ENCODE results near the gene ATP1B2.

ATP1B2 gene

DNA sequence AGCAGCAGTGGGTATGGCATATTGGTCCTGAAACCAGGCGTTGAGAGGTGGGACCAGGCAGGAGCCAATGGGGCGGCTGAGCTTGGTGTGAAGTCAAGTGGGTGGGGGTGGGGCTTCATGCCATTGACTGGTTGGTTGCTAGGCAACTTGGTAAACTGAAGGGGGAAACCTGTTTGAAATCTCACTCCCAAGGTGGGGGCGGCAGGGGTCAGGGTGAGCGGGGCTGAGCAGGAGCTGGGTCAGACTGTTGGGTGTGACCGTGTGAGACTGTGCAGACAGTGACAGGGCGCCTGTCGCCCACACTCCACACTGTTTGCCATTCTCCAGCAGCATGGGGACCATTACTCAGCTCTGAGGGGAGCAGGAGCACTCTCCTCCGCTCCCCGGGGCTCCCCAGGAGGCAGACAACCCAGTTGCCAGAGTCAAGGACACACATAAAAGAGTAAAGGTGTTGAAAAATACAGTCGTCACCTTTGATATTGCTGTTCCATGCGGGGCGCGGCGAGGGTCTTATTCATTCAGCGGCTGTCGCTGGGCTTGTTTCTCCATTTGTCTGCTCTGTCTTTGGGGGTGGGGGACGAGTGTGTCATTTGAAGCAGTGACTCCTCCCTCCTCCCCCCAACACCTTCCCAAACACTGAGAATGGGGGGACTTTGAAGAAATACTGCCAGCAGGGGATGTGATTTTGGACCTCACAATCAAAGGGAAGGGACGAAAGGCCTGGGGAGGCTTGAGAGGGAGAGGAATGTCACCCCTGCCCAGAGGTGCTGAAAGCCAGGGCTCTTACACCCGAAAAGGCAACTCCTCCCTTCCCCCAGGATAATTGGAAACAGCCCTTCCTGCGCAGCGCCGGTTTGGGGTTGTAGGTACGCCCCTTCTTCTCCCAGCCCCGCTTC, 53.1 kb downstream of the ATP1B2 start:
- TF ChIP-seq CTCF (conservative IDR thresholded peaks at IDR 0.05; ENCODE audit: control insufficient read depth, insufficient read depth, low read depth, low read length) = no peak
- peak; percentile 54 for DNase-seq (ENCODE audit: low read depth)
- peak overlapping the region; percentile 46 for H3K4me3 ChIP-seq (ENCODE audit: control insufficient read depth, low read depth, low read length)

- peak within 1 kb of the TSS; percentile 46 for H3K4me3 ChIP-seq (ENCODE audit: control insufficient read depth, low read depth, low read length)
- DNase-seq (ENCODE audit: low read depth) = no peak
- no peak for TF ChIP-seq CTCF (conservative IDR thresholded peaks at IDR 0.05; ENCODE audit: control insufficient read depth, insufficient read depth, low read depth, low read length)
Observed at GRCh38 chr17:7704601-7705268, 54.0 kb downstream of the ATP1B2 start, which contains the start of gene EFNB3. Gene EFNB3, plus strand, starts transcription at chr17:7705202. Its CDS starts 397 bp downstream, at chr17:7705599.

- no peak for TF ChIP-seq CTCF (conservative IDR thresholded peaks at IDR 0.05; ENCODE audit: control insufficient read depth, insufficient read depth, low read depth, low read length)
- DNase-seq (ENCODE audit: low read depth) = no peak
- peak overlapping the region; percentile 19 for H3K4me3 ChIP-seq (ENCODE audit: control insufficient read depth, low read depth, low read length)
Observed at GRCh38 chr17:7705269-7706255, 54.8 kb downstream of the ATP1B2 start.

DNA sequence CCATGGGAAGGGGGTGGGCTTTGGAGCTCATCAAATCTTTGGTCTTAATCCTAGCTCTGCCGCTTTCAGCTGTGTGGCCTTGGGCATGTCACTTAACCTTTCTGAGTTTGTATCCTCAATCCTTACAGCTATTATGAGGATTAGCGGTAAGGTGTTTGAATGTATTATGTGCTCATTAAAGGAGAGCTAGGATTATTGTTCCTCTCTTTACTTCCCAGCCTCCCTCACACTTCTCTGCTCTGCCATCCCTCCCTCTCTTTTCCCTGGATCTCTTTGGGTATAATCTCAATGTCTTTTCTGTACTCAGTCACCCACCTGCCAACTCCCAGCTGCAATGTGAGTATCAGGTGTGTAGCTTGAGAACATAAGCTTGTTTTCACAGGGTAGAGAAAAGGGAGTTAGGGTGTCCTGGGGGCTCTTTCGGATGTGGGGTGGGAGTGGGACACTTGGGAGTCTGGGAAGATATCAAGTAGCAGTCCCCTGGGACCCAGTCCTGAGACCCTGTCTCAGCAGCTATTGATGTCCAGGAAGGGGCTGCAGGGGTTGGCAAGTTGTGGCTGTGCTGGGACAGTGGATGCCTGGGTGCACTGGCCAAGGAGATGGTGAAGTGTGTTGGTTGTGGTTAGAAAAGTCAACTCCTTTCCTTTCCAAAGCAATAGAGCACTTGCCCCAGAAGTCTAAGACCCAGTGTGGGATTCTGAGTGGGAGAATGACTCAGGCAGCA, 56.1 kb downstream of the ATP1B2 start:
- no peak for TF ChIP-seq CTCF (conservative IDR thresholded peaks at IDR 0.05; ENCODE audit: control insufficient read depth, insufficient read depth, low read depth, low read length)
- H3K4me3 ChIP-seq (ENCODE audit: control insufficient read depth, low read depth, low read length) = no peak overlapping the region
- no peak for DNase-seq (ENCODE audit: low read depth)
